Measurements from ENCODE around the gene GINS2. TPM values are rescaled to one million over a fixed set of nuclear protein-coding genes. Genes with fewer than 3 reads are reported as not detected.

Gene GINS2
- total RNA-seq, 1 donor from 2014 or later: 6.2 TPM

- DNase-seq (ENCODE audit: low read depth in 2 of 2): no peak
Measured at GRCh38 chr16:85689950-85690320, 1.2 kb upstream of the GINS2 start.

DNA sequence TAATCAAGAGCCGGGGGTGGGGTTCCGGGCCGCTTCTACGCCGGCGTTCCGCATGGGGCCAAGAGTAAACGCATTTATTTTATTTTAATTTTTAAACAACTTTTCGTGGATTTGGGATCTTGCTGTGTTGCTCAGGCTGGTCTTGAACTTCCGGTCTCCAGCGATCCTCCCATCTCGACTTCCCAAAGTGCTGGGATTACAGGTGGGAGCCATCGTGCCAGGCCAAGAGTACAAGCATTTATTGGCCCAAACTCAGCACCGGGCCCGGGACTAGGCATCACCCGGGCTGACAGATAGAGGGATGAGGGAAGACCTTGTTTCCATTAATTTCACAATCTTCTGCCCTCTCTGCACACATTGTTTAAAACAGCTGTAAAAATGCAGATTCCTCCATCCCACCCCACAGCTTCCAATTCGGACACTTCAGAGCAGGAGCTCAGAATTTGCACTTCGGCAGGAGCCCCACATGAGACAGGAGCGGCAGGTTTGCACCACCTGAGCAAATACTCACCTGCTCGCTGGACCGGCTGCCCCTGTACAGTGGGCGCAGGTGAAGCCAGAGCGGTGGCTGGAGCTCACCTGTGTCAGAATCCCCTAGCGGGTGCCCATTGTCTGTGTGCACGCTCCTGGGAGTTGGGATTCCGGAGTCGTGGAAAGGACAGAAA, 663 bp upstream of the GINS2 start:
- no peak for DNase-seq (ENCODE audit: low read depth in 2 of 2)

DNA sequence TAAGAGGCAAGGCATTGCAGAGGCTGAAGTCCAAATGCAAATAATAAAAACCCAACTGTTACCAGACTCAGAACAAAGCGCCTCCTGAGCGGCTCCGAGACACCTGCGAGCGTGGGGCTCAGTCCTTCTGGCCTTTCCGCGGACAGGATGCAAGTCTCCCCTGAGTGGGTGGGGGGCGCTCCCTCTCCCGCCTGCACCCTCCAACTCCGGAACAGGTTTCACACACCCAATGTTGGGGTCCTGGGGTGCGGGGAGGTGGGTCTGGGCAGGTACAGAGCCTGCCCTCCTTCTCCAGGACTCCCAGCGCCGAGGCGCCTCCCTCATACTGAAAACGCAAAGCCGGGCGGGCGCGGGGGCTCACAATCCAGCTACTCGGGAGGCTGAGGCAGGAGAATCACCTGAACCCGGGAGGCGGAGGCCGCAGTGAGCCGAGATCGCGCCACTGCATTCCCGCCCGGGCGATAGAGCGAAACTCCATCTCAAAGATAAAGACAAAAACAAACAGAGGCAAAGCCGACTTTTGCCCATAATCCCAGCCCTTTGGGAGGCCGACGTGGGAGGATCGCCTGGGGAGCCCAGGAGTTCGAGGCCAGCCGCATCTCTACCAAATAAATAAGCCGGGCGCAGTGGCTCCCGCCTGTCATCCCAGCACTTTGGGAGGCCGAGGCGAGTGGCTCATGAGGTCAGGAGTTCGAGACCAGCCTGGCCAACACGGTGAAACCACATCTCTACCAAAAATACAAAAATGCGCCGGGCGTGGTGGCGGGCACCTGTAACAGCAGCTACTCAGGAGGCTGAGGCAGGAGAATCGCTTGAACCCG, 893 bp downstream of the GINS2 start:
- no peak for DNase-seq (ENCODE audit: low read depth in 2 of 2)

DNA sequence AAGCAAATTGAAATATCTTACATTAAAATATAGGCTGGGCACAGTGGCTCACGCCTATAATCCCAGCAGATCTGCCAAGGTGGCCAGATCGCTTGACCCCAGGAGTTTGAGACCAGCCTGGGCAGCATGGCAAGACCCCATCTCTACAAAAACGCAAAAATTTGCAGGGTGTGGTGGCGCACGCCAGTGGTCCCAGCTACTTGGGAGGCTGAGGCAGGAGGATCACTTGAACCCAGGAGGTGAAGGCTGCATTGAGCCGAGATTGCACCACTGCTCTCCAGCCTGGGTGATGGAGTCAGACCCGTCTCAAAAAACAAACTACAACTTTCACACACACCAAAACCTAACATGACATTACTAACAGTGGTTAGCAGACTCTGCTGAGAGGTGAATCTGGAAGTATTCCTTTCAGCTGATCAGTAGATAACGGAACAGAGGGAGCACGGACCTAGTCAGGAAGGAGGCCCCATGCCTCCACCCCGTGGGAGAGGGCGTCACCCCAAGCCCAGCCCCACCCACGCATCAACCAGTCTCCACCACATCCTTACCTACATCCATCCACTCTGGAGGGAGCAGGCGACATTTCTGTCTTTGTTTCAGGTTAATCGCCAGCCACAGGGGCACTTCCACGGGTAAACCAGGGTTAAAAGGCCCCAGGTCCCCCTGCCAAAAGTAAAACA, 1.7 kb downstream of the GINS2 start:
- no peak for DNase-seq (ENCODE audit: low read depth in 2 of 2)

DNA sequence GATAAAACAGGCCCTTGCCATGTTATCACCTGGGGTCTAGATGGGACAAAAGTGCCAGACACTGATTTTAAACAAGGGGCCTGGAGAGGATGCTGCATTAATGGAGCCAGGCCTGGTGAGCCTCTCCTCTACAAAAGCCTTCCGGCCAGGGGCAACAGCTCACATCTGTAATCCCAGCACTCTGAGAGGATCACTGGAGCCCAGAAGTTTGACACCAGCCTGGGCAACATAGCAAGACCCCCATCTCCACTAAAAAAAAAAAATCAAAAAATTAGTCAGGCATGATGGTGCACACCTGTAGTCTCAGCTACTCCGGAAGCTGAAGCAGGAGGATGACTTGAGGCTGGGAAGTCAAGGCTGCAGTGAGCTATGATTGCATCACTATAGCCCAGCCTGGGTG, 3.5 kb downstream of the GINS2 start:
- DNase-seq (ENCODE audit: low read depth in 2 of 2): no peak

- no peak for DNase-seq (ENCODE audit: low read depth in 2 of 2)
Measured at GRCh38 chr16:85683363-85683762, 5.4 kb downstream of the GINS2 start.

- no peak for DNase-seq (ENCODE audit: low read depth in 2 of 2)
Measured at GRCh38 chr16:85682516-85682915, 6.2 kb downstream of the GINS2 start.

- no peak for DNase-seq (ENCODE audit: low read depth in 2 of 2)
Measured at GRCh38 chr16:85681255-85681654, 7.5 kb downstream of the GINS2 start.

GRCh38 chr16:85680352-85680944, 8.3 kb downstream of the GINS2 start:
- no peak for DNase-seq (ENCODE audit: low read depth in 2 of 2)

- DNase-seq (ENCODE audit: low read depth in 2 of 2): no peak
Measured at GRCh38 chr16:85679870-85680269, 8.9 kb downstream of the GINS2 start.

- no peak for DNase-seq (ENCODE audit: low read depth in 2 of 2)
Measured at GRCh38 chr16:85678821-85679220, 9.9 kb downstream of the GINS2 start.

DNA sequence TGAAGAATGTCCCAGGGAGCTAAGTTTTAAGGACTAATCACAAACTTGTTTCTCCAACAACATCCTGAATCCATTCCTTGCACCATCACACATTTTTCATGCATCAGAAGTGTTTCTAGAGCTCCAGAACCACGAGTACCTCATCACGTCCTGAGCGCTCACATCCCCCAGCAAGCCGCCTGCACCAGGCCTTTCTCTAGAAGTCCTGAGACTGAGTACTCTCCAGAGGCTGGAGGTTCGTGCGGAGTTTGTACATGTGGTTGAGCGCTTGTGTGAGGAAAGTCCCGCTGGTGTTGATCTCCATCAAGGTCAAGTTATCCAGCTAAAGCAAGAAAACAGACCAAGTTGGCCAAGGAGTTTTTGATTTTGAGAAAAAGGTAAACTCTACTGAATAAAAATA, 10.7 kb downstream of the GINS2 start:
- no peak for DNase-seq (ENCODE audit: low read depth in 2 of 2)

DNA sequence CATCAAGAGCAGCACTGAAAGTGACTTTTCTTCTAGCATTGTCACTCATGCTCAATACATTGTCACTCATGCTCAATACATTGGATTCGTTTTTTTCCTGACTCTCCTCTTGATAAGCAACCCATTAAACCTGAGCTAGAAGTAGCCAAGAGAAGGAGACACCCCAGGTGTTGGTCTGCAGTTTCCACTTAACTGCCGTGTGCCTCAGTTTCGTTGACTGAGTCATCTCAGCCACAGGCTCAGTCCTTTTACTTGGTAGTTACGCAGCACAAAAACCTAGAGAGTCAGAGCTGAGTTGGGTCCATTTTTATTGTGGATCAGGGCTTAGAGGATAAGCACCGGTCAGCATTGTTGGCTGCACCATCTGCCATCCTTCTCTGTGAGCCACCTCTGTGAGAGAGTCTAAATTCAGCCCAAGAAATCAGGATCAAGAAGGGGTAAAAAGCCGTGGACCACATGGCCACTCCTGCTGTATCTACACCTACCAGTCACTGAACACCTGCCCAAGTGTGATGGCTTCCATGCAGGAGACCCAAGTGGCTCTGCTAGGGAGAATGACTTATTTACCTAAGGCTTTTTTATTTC, 11.3 kb downstream of the GINS2 start:
- no peak for DNase-seq (ENCODE audit: low read depth in 2 of 2)

GRCh38 chr16:85676466-85676865, 12.3 kb downstream of the GINS2 start:
- DNase-seq (ENCODE audit: low read depth in 2 of 2): no peak

GRCh38 chr16:85675251-85675874, 13.4 kb downstream of the GINS2 start:
- DNase-seq (ENCODE audit: low read depth in 2 of 2): peak; percentile 14 to 43

DNA sequence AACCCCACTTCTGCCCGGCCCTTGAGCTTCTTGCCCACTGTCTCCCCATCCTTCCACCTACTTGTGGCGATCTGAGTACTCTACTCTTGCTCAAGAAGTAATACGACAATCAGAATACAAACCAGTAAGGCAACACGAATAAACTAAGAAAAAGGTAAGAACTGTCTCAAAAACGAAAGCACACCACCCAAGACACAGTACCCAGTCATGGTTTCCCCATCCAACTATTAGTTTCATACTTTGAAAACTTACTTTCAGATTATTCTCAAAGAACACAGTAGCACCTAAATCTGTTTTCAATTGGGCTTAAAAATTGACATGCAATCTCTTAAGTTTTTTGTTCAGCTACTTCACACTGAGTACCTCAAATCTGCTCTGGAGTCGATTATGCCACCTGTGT, 13.9 kb downstream of the GINS2 start:
- DNase-seq (ENCODE audit: low read depth in 2 of 2): no peak

- no peak for DNase-seq (ENCODE audit: low read depth in 2 of 2)
Measured at GRCh38 chr16:85674418-85674755, 14.4 kb downstream of the GINS2 start.

DNA sequence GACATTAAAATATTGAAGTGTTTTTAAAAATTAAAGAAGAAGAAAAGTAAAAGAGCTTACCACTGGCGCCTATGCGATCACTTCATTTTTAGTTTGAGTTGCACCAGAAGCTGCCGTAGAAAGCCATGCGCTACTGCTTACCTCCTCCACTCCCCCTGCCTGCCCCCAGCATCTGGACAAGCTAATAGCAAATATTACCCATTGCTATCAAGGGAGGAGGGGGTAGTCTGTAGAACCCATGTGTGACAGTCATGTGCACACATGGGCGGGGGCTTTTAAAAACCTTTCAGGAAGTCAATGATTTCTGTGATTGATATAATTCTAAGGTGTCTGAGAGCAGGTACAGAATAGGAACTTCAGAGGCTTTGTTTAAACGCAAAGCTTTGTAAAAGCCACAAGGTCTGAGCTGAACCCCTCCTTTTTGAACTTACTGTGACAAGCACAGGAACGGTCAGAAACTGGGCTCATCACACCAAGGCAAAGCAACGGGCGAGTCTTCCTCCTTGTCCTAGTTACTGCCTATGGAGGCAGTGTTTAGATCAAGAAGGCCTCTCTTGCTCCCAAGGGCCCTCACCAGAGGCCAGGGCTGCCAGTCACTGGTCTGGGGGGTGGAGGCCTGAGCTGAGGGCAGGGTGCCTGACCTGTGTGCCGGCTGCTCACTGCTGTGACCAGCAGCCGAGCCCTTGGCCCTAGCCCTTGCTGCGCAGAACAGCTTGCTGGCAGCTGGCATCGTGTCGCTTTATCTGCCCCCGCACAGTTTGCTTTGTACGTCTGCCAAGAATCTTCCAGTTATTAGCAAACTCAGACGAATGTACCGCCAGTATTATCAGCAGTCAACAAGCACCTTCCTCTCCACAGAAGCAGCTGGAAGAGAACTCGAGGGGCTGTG, 15.0 kb downstream of the GINS2 start:
- DNase-seq (ENCODE audit: low read depth in 2 of 2): peak; percentile 55 to 85

- no peak for DNase-seq (ENCODE audit: low read depth in 2 of 2)
Measured at GRCh38 chr16:85670840-85671239, 17.9 kb downstream of the GINS2 start.

GRCh38 chr16:85668676-85669424, 19.9 kb downstream of the GINS2 start:
- no peak for DNase-seq (ENCODE audit: low read depth in 2 of 2)

Data from dermis microvascular lymphatic vessel endothelial cell (primary cell).